ENCODE data around the gene TFCP2.
"Not testable (repeated sequence)": the region's sequence is repeated elsewhere in the genome, so short reads cannot be mapped to it uniquely, and the experiment has no call there.

Gene TFCP2

DNA sequence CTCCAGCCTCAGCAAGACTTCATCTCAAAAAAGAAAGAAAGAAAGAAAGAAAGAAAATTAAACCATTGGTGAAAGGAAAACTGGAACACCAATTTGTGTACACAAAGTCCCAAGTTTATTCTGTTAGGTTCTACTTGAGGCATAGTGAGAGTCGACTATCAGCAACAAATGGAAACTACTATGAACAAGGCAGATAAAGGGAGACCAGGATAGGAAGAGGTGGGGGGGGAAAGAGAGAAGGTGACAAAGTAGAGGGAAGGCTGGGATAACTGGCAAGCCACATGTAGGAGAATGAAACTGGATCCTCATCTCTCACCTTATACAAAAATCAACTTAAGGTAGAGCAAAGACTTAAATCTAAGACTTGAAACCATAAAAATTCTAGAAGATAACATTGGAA is 25.6 kb downstream of the TFCP2 start:
- no peak for DNase-seq

DNA sequence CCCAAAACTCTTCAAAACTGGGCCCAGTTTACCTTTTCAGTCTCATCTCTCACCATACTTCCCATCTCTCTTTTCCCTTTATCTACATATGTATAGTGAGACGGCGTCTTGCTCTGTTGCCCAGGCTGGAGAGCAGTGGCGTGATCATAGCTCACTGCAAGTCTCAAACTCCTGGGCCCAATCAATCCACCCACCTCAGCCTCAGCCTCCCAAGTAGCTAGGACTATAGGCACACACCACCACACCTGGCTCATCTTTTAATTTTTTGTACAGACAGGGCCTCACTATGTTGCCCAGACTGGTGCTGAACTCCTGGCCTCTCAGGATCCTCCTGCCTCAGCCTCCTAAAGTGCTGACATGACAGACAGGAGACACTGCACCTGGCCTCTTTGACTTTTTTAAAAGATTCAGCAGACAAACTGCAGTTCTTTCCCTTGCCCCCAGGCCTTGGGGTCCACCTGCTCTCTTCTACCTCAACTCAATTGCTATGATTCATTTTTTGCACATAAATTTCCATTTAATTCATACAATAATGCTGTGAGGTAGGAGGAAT is 33.6 kb downstream of the TFCP2 start:
- DNase-seq, result no peak

GRCh38 chr12:51132693-51133092 is 40.2 kb downstream of the TFCP2 start:
- DNase-seq, result no peak

DNA sequence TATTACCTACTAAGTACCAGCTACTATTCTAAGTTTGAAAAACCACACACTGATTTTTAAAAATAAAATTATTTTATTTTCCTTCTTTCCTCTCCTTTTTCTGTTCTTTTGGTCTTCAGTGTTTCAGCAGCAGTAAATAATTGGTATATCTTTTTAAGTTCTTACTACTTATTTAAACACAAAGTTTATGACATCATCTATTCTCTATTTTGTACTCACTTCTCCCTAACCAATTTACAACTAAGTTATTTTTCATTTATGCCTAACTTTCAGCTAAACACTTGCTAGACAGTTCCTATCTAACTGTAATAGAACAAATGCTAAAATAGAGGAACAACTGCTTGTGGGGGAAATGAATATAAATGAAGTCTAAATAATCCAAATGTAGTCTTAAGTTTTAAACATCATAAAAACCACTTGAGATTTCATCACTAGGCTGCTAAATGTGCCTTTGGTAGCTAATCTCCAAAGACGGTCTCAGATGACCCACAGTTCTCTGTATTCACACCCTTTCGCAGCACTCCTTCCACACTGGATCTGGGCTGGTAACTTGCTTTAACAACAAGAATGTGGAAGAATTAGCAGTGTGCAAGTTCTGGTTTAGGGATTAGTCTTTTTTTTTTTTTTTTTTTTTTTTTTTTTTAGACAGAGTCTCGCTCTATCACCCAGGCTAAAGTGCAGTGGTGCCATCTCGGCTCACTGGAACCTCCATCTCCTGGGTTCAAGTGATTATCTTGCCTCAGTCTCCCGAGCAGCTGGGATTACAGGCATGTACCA is 41.0 kb downstream of the TFCP2 start:
- no peak for DNase-seq

DNA sequence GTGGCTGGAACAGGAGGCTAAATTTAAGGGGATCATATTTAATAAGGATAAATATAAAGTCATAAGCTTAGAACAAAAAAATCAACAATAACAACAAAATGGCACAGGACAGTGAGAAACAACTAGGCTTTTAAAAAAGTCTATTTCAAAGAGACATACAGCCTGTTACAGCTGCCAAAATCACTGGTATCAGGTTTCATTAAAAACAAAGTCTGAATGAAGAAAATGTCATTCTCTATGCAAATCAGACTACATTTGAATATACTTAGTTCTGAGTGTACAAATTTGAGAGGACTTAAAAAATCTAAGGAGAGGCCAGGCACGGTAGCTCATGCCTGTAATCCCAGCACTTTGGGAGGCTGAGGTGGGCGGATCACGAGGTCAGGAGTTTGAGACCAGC is 44.0 kb downstream of the TFCP2 start:
- no peak for DNase-seq

DNA sequence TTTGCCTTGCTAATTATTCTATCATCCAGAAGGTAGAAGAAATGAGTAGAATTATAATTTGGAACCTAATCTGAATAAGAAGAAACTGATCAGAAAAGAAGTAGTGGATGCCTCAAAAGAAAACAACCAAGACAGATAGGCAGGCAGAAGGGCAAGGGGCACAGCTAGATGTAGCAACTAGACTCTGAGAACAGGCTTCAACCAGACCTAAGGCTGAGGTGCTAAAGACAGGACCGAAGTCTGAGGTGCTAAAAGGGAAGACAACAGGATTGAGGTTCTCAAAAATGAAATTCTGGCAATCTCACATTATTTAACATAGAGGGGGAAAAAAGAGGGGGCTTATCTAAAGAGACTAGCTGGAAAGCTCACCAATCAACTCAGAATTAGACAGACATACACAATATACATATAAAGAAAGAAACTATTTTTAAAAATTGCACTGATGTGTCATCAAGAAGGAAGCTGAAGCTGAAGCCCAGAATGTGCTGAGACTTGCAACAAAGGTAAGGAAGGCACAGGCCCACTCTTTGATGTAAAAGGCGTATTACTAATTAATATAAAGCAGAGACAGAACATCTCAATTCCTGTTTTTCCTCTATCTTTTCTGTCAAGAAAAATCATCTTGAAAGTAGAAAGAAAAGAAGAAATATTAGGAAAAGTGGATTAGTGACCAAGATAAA is 45.7 kb downstream of the TFCP2 start:
- no peak for DNase-seq

GRCh38 chr12:51126297-51126696 is 46.6 kb downstream of the TFCP2 start:
- no peak for DNase-seq

DNA sequence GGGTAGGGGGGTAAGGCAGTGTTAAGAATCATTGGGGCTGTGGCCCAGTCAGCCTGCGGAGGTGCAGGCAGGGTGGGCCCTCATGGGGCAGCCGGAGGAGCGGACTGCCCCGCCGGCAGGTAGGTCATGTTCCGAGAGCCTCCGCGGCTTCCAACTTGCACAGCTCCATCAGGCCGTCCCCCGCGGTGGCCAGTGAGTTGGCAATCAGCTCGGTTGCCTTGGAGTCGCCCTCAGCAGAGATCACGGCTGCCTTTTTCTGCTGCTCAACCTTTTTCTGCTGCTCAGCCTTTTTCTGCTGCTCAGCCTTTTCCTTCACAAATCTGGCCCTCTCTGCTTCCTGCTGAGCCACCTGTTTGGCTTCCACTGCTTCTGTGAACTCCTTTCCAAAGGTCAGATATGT is 48.4 kb downstream of the TFCP2 start:
- no peak for DNase-seq

DNA sequence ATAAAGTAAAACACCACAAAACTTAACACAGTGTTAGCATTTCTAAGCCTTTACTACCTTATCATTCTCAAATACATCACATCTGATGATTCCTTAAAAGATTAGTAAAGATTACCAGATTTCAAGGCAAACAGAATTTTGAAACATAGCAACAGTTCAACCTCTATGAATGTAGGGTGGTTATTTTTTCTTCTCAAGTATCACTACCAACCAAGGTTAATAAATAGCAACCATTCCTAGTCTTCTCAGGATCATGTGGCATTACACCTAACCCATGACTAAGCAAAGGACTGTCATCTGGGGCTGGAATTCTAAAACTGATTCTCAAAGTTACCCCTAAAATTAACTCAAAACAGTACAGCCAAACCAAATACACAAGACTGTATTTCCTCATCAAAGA is 50.1 kb downstream of the TFCP2 start:
- no peak for DNase-seq

GRCh38 chr12:51118706-51119105 is 54.2 kb downstream of the TFCP2 start:
- DNase-seq, result no peak

DNA sequence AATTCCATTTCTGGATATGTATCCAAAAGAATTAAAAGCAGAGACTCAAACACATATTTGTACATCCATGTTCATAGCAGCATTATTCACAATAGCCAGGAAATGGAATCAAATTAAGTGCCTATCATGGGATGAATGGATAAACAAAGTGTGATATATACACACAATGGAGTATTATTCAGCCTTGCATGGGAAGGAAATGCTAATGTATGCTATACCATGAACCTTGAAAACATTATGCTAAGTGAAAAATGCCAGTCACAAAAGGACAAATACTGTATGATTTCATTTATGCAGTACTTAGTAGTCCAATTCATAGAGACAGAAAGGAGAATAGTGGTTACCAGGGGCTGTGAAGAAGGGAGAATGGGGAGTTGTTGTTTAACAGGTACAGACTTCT is 57.4 kb downstream of the TFCP2 start:
- no peak for DNase-seq

DNA sequence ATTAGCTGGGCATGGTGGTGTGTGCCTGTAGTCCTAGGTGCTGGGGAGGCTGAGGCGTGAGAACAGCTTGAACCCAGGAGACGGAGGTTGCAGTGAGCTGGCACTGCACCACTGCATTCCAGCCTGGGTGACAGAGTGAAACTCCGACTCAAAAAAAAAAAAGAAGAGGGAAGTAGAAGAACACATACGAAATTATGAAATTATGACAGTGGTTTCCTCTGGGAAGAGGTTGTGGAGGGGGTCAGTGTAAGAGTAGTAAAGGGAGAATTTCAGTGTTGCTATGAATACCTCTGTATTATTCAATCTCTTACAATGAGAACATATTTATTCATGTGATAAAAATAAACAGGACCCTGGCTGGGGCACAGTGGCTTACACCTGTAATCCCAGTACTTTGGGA is 64.8 kb downstream of the TFCP2 start:
- DNase-seq, result no peak

GRCh38 chr12:51103977-51104376 is 69.0 kb downstream of the TFCP2 start:
- DNase-seq, result no peak

GRCh38 chr12:51098611-51099010 is 74.3 kb downstream of the TFCP2 start:
- DNase-seq, result no peak

DNA sequence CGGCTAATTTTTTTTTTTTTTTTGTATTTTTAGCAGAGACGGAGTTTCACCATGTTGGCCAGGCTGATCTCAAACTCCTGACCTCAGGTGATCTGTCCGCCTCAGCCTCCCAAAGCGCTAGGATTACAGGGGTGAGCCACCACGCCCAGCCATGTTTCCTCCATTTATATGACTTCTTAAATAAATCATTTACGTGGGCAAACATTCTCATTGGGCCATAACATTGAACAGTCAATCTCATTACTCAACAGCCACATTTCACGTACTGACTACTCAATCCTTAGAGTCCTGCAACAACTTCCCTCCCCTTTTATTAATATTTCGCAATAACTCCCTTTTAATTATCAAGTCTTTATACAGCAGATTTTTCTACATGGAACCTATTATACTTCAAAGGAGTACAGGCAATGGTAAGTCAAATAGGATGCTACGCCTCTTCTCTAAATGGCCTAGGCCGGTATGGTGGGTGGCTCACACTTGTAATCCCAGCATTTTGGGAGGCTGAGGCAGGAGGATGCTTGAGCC is 82.2 kb downstream of the TFCP2 start:
- no peak for DNase-seq

- DNase-seq, result no peak
Observed at GRCh38 chr12:51087818-51088217, 85.1 kb downstream of the TFCP2 start.

GRCh38 chr12:51086933-51087332 is 86.0 kb downstream of the TFCP2 start:
- no peak for DNase-seq

DNA sequence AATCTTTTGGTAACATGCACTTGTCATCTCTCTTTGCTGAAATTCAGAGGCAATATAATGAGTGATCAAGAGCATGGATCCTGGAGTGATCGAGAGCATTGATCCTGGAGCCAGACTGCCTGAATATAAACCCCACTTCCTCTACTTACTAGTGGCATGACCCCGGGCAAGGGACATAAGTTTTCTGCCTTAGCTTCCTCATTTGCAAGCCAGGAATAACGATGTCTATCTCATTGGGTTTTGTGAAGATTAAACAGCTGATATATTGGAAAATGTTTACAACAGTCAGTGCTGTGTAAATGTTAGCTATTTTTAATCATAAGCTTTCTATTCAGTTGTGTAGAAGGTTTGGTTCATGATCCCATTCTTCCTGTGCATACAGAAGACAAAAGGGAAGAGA is 87.2 kb downstream of the TFCP2 start:
- DNase-seq, result no peak

DNA sequence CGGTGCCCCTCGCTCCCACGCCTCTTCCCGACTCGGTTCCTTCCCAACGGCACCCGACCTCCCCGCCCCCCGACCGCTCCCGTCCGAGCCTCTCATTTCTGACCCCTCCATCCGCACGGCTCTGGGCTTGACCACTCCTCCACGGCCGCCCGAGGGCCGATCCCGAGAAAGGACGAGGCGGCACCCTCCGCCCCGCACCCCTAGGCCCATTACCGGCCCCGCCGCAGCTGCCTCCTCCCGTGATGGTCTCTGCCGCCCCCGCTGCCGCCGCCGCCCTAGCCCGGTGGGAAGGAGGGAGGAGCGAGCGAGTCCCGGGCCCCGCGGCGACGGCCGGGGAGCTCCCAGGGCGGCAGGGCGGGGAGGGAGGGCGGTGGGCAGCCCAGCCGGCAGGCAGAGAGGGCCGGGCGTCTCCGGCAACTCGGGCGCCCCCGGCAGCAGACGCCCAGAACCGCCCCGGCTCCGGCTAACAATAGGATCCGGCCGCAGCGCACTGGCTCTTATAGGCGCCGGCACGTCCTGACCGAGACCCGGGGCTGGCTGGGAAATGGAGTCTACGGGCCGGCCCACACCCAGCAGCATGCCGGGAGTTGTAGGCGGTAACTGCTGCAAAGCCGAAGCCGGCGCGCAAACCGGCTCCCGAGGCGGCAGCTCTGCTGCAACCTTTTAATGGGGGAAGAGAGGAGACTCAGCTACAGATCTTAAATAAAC is 89.7 kb downstream of the TFCP2 start, which contains the start of gene CSRNP2:
CSRNP2 (minus strand) TSS at position 471 of the 708 bp plus-strand sequence. CDS start 7,035 bp downstream, outside the sequence.
- peak; percentile 84 to 92 (median 92) for DNase-seq

DNA sequence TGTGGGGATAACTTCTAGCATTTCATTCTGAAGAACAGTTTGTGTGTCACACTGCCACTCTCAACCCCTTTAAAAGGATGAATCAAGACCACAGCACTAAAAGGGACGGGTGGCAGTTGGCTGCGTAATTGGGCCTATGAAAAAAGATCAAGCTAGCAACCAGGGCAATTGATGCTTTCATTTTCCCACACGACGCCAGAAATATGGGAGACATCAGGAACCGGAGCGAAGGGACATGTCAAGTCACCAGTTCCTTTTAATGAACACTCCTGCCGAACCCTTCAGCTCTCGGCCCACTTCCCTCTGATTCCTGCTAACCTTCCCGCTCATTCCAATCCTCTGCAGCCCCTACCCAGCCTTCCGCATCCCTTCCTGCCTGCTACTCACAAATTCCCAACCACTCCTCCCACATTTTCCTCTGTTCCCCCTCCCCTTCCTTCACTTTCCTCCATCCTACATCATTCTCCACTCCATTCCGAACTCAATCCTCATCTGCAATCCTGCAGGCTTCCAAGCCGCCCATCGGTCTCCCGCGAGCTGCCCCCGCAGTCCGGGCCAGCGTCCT is 90.3 kb downstream of the TFCP2 start:
- no peak for DNase-seq

GRCh38 chr12:51081421-51081820 is 91.5 kb downstream of the TFCP2 start:
- no peak for DNase-seq

GRCh38 chr12:51080136-51080535 is 92.8 kb downstream of the TFCP2 start:
- no peak for DNase-seq

DNA sequence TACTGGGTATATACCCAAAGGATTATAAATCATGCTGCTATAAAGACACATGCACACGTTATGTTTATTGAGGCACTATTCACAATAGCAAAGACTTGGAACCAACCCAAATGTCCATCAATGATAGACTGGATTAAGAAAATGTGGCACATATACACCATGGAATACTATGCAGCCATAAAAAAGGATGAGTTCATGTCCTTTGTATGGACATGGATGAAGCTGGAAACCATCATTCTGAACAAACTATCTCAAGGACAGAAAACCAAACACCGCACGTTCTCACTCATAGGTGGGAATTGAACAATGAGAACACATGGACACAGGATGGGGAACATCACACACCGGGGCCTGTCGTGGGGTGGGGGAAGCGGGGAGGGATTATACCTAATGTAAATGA is 94.1 kb downstream of the TFCP2 start:
- not testable (repeated sequence) for DNase-seq
